ENCODE measurements around the gene INO80.

The INO80 gene

GRCh38 chr15:40943764-40944365 lies 172.2 kb downstream of the INO80 start:
- no peak for DNase-seq (ENCODE audit: low spot score)
- TF ChIP-seq CTCF (IDR thresholded peaks at IDR 0.05; ENCODE audit: extremely low read depth, missing control alignments), result no peak

GRCh38 chr15:40942878-40943277 lies 173.2 kb downstream of the INO80 start:
- no peak for TF ChIP-seq CTCF (IDR thresholded peaks at IDR 0.05; ENCODE audit: extremely low read depth, missing control alignments)

GRCh38 chr15:40942337-40942854 lies 173.7 kb downstream of the INO80 start:
- TF ChIP-seq CTCF (IDR thresholded peaks at IDR 0.05; ENCODE audit: extremely low read depth, missing control alignments), result no peak
- no peak for DNase-seq (ENCODE audit: low spot score)

More at GRCh38 chr15:40942878-40943277, 173.2 kb downstream of the INO80 start:
- DNase-seq (ENCODE audit: low spot score), result no peak

- peak; percentile 96 for DNase-seq (ENCODE audit: low spot score)
Observed at GRCh38 chr15:40941528-40942336, 174.3 kb downstream of the INO80 start.

GRCh38 chr15:40941068-40941527 lies 175.0 kb downstream of the INO80 start:
- no peak for DNase-seq (ENCODE audit: low spot score)

More at GRCh38 chr15:40941528-40942336, 174.3 kb downstream of the INO80 start:
- TF ChIP-seq CTCF (IDR thresholded peaks at IDR 0.05; ENCODE audit: extremely low read depth, missing control alignments), result peak; percentile 91

GRCh38 chr15:40940296-40940801 lies 175.7 kb downstream of the INO80 start:
- TF ChIP-seq CTCF (IDR thresholded peaks at IDR 0.05; ENCODE audit: extremely low read depth, missing control alignments), result no peak
- peak; percentile 64 for DNase-seq (ENCODE audit: low spot score)

More at GRCh38 chr15:40941068-40941527, 175.0 kb downstream of the INO80 start:
- no peak for TF ChIP-seq CTCF (IDR thresholded peaks at IDR 0.05; ENCODE audit: extremely low read depth, missing control alignments)

- no peak for TF ChIP-seq CTCF (IDR thresholded peaks at IDR 0.05; ENCODE audit: extremely low read depth, missing control alignments)
- no peak for DNase-seq (ENCODE audit: low spot score)
Observed at GRCh38 chr15:40938536-40938870, 177.6 kb downstream of the INO80 start.
